B cell (primary cell): Measurements from ENCODE around the gene SAMD4A. TPM values are rescaled to one million over a fixed set of nuclear protein-coding genes. Genes with fewer than 3 reads are reported as not detected.

ENCODE experiments used
- ATAC-seq: fragments of 200-7000 bp; cut with Tn5 transposase; one replicate; pipeline ENCODE4 v1.10.0; 2021; ENCODE audit warnings: low read depth, mild to moderate bottlenecking, moderate number of reproducible peaks, moderate library complexity
- CTCF ChIA-PET: fragments of 350-600 bp; sonication (Branson Sonifier 250); formaldehyde crosslinking; loops from one replicate; lab custom pipeline; 2021; ENCODE audit warnings: antibody characterized with exemption, inconsistent platforms; lab: Charles Lee
- POLR2A ChIA-PET: fragments of 350-600 bp; sonication (Branson Sonifier 250); formaldehyde crosslinking; loops from one replicate; lab custom pipeline; 2021; ENCODE audit warnings: antibody characterized with exemption; lab: Charles Lee
- DNase-seq: peaks from one replicate; pipeline ENCODE4 v3.0.0; 2013
- H2AFZ ChIP-seq: 2 replicates; pipeline ENCODE4 v1.6.1; 2012; ENCODE audit warnings: mild to moderate bottlenecking, low read depth, low read length; ENCODE audit not compliant: insufficient read depth, poor library complexity, severe bottlenecking
- H3K27ac ChIP-seq, 2 donors: 1 replicate in 1 of 2; 2 replicates in 1 of 2; pipeline ENCODE4 v1.5.1; 2012 to 2013; ENCODE audit warnings: low read length in 2 of 2, mild to moderate bottlenecking in 2 of 2, moderate library complexity in 1 of 2
- H3K27me3 ChIP-seq, 4 experiments: fragments of 200-600 bp in 1 of 4; sonication (generic) in 1 of 4; replicated peaks in 1 of 4; 1 replicate in 2 of 4; 2 replicates in 2 of 4; pipeline versions ENCODE4 v1.6.1 to v1.7.0; 2013 to 2016; ENCODE audit warnings: low read length in 3 of 4, mild to moderate bottlenecking in 2 of 4, mixed read lengths in 1 of 4, moderate library complexity in 1 of 4; ENCODE audit not compliant: insufficient read depth in 4 of 4, control insufficient read depth in 3 of 4; ENCODE audit errors: control extremely low read depth in 1 of 4
- H3K36me3 ChIP-seq, 2 experiments: replicated peaks in 1 of 2; 1 replicate in 1 of 2; 2 replicates in 1 of 2; pipeline versions ENCODE4 v1.6.1 to v1.7.1; 2013; ENCODE audit warnings: low read length in 1 of 2; ENCODE audit not compliant: insufficient read depth in 2 of 2, control insufficient read depth in 1 of 2; ENCODE audit errors: control extremely low read depth in 1 of 2, extremely low read depth in 1 of 2
- H3K4me1 ChIP-seq, 2 donors: fragments of 200-600 bp in 1 of 2; sonication (generic) in 1 of 2; 1 replicate in 1 of 2; 2 replicates in 1 of 2; pipeline versions ENCODE4 v1.5.1 to v1.6.1; 2013 to 2017; ENCODE audit warnings: low read length in 2 of 2; ENCODE audit not compliant: control insufficient read depth in 2 of 2, insufficient read depth in 2 of 2
- H3K4me2 ChIP-seq: replicated peaks from 2 replicates; pipeline ENCODE3; 2012; ENCODE audit warnings: mild to moderate bottlenecking, low read depth, low read length; ENCODE audit not compliant: poor library complexity, severe bottlenecking
- H3K4me3 ChIP-seq, 5 experiments: fragments of 200-600 bp in 1 of 5; sonication (generic) in 1 of 5; 1 replicate in 3 of 5; 2 replicates in 2 of 5; pipeline versions ENCODE4 v1.5.1 to v1.7.0; 2011 to 2016; ENCODE audit warnings: low read length in 4 of 5, mild to moderate bottlenecking in 4 of 5, low read depth in 2 of 5, control low read depth in 1 of 5, moderate library complexity in 1 of 5; ENCODE audit not compliant: insufficient read depth in 1 of 5; ENCODE audit errors: control extremely low read depth in 1 of 5, extremely low read depth in 1 of 5
- H3K79me2 ChIP-seq: fragments of 200-600 bp; sonication (generic); one replicate; pipeline ENCODE4 v1.6.0; 2016; ENCODE audit warnings: low read length; ENCODE audit not compliant: control insufficient read depth, insufficient read depth
- H3K9ac ChIP-seq: fragments of 200-600 bp; sonication (generic); 2 replicates; pipeline ENCODE4 v1.6.1; 2017; ENCODE audit warnings: mild to moderate bottlenecking, low read length, moderate library complexity
- H3K9me3 ChIP-seq, 3 donors: one replicate each; pipeline versions ENCODE4 v1.6.1 to v1.7.1; 2013; ENCODE audit warnings: low read length in 2 of 3; ENCODE audit not compliant: control insufficient read depth in 2 of 3, insufficient read depth in 1 of 3; ENCODE audit errors: control extremely low read depth in 1 of 3
- H4K20me1 ChIP-seq: 2 replicates; pipeline ENCODE4 v1.6.0; 2012; ENCODE audit warnings: mild to moderate bottlenecking, low read length; ENCODE audit not compliant: insufficient read depth, control insufficient read depth, poor library complexity, severe bottlenecking
- H3K27ac Mint-ChIP-seq: one replicate; pipeline ENCODE4 v1.8.0; 2021; ENCODE audit warnings: mixed read lengths
- H3K27me3 Mint-ChIP-seq: one replicate; pipeline ENCODE4 v1.8.0; 2021; ENCODE audit warnings: mixed read lengths
- H3K4me1 Mint-ChIP-seq: one replicate; pipeline ENCODE4 v1.8.0; 2021; ENCODE audit warnings: mixed read lengths
- H3K4me3 Mint-ChIP-seq: one replicate; pipeline ENCODE4 v1.8.0; 2021; ENCODE audit warnings: mixed read lengths
- H3K9me3 Mint-ChIP-seq: one replicate; pipeline ENCODE4 v1.8.0; 2022; ENCODE audit warnings: mixed read lengths; ENCODE audit not compliant: insufficient read depth
- CTCF ChIP-seq: fragments of 200-600 bp; IDR thresholded peaks from one replicate; pipeline ENCODE4 v1.8.0; 2022; ENCODE audit warnings: antibody characterized with exemption, mild to moderate bottlenecking
- EZH2 ChIP-seq: IDR thresholded peaks from 2 replicates; pipeline ENCODE4 v1.6.1; 2012; ENCODE audit warnings: borderline replicate concordance, low read depth, mild to moderate bottlenecking, moderate library complexity, low read length; ENCODE audit not compliant: insufficient read depth, poor library complexity, severe bottlenecking
- WGBS: methylation state at CpG from one replicate; pipeline ENCODE4 v1.1.5; 2013; ENCODE audit warnings: missing lambda C conversion rate; ENCODE audit not compliant: insufficient coverage; 5-methylcytosine and 5-hydroxymethylcytosine counted together
- intact Hi-C: fragments of 100-400 bp; cut with micrococcal nuclease; formaldehyde crosslinking; loops from one replicate; pipeline ENCODE4 v1.10.0; 2022
- polyA plus RNA-seq: library from polyadenylated mRNA; depleted of rRNA; stranded (reverse); fragments of >200 nt; gene quantifications from 2 replicates; pipeline ENCODE4 v1.2.3, GENCODE V29; 2012
- total RNA-seq, 2 donors: library from RNA; stranded (reverse); fragments of 120-200 nt in 1 of 2; gene quantifications; 1 replicate in 1 of 2; 2 replicates in 1 of 2; pipeline versions ENCODE4 v1.2.3 to v1.2.4, GENCODE V29; 2013 to 2022

SAMD4A gene
- total and polyA plus RNA-seq, 2 donors (not counting 1 experiment from before 2014, with no cell fraction given) = 5.7 to 13.7 TPM

GRCh38 chr14:54746019-54746418 is 179.1 kb downstream of the SAMD4A start:
- CTCF ChIA-PET = interaction anchor here (1.0 to 1.1 kb wide), 2 partner anchors 23 to 28 kb away, joined by 3 read pairs; no protein-coding TSS in a partner anchor
- Histone ChIP-seq H3K27me3 (no peaks in the 10 kb centered on the region), H2AFZ (no peak overlapping the region), H3K36me3 (peaks cover 0 to 6% of the 10 kb centered on the region in 2 experiments), H3K9me3 (no peaks in the 10 kb centered on the region), H3K79me2 (no peaks in the 10 kb centered on the region), H3K4me3 (no peak overlapping the region), H3K4me1 (no peaks in the 10 kb centered on the region), H3K4me2 (no peak overlapping the region), H3K27ac (no peak overlapping the region), H3K9ac (no peak overlapping the region), H4K20me1 (no peaks in the 10 kb centered on the region)
- no peak overlapping the region for H3K4me3 Mint-ChIP-seq
- no peak overlapping the region for H3K27ac Mint-ChIP-seq
- no peaks in the 10 kb centered on the region for H3K9me3 Mint-ChIP-seq
- no peak for ATAC-seq
- WGBS = no CpG with 5 or more reads among the region's 3 CpGs
- no peaks in the 10 kb centered on the region for H3K4me1 Mint-ChIP-seq
- H3K27me3 Mint-ChIP-seq = no peaks in the 10 kb centered on the region
- TF ChIP-seq EZH2 (no peak), CTCF (no peak)
- POLR2A ChIA-PET = no interaction called here
- DNase-seq = no peak
- intact Hi-C loops = no loop called here

- H3K4me3 Mint-ChIP-seq = no peak overlapping the region
- Histone ChIP-seq H3K27me3 (no peaks in the 10 kb centered on the region), H3K4me2 (no peak overlapping the region), H3K9ac (no peak overlapping the region), H3K4me3 (no peak overlapping the region), H4K20me1 (no peaks in the 10 kb centered on the region), H3K9me3 (no peaks in the 10 kb centered on the region), H3K4me1 (no peaks in the 10 kb centered on the region), H2AFZ (no peak overlapping the region), H3K27ac (no peak overlapping the region), H3K36me3 (peaks cover 0 to 13% of the 10 kb centered on the region in 2 experiments), H3K79me2 (no peaks in the 10 kb centered on the region)
- CTCF ChIA-PET = interaction anchor here (0.9 kb wide), 1 partner anchor 62 kb away, joined by 3 read pairs; no protein-coding TSS in a partner anchor
- no peak overlapping the region for H3K27ac Mint-ChIP-seq
- H3K9me3 Mint-ChIP-seq = no peaks in the 10 kb centered on the region
- DNase-seq (no peak), ATAC-seq (no peak)
- intact Hi-C loops = no loop called here
- no peaks in the 10 kb centered on the region for H3K4me1 Mint-ChIP-seq
- WGBS = no CpG with 5 or more reads among the region's 1 CpG
- no peaks in the 10 kb centered on the region for H3K27me3 Mint-ChIP-seq
- TF ChIP-seq EZH2 = no peak
- TF ChIP-seq CTCF = no peak
- POLR2A ChIA-PET = no interaction called here
Observed at GRCh38 chr14:54747616-54748015, 180.7 kb downstream of the SAMD4A start.
